ENCODE data around the gene CATSPERB.
"Not testable (repeated sequence)": the region's sequence is repeated elsewhere in the genome, so short reads cannot be mapped to it uniquely, and the experiment has no call there.

The CATSPERB gene

DNA sequence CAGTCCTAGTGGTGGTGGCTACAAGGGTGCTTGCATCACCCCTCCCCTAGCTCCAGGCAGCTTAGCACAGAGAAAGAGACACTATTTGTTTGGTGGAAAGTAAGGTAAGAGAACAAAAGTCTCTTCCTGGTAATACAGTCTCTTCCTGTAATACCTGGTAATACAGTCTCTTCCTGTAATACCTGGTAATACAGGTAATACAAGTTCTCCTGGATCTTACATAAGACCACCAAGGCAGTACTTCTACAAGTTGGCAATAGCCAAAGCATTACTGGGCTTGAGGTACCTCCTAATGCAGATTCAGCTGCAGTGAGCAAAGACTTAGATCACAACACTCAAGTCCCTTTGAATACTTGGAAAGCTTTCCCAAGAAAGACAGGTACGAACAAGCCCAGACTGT, 77.0 kb downstream of the CATSPERB start:
- DNase-seq = no peak

GRCh38 chr14:91653451-91653850, 78.4 kb downstream of the CATSPERB start:
- DNase-seq = no peak

GRCh38 chr14:91649930-91650329, 82.0 kb downstream of the CATSPERB start:
- peak; percentile 26 for DNase-seq

- no peak for DNase-seq
Observed at GRCh38 chr14:91647856-91648255, 84.0 kb downstream of the CATSPERB start.

GRCh38 chr14:91636604-91637003, 95.3 kb downstream of the CATSPERB start:
- DNase-seq = no peak

DNA sequence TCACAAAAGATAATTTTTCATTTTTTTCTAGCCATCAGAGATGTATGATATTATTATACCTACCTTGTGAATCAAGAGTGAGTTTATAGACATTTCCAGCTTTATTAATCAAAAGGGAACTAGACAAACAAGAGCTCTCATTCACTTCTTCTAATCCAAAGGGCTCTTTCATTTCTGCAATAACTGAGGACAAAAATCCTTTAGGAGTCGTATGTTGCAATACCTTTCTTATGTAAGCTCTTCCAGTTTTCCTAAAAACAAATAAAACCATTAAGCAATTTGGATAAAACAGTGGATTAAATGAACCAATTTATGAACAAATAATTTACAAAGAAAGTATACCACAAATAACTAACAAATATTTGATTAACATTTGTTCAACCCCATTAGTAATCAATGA, 107.1 kb downstream of the CATSPERB start:
- DNase-seq = no peak

GRCh38 chr14:91614187-91614586, 117.7 kb downstream of the CATSPERB start:
- DNase-seq = peak; percentile 10

DNA sequence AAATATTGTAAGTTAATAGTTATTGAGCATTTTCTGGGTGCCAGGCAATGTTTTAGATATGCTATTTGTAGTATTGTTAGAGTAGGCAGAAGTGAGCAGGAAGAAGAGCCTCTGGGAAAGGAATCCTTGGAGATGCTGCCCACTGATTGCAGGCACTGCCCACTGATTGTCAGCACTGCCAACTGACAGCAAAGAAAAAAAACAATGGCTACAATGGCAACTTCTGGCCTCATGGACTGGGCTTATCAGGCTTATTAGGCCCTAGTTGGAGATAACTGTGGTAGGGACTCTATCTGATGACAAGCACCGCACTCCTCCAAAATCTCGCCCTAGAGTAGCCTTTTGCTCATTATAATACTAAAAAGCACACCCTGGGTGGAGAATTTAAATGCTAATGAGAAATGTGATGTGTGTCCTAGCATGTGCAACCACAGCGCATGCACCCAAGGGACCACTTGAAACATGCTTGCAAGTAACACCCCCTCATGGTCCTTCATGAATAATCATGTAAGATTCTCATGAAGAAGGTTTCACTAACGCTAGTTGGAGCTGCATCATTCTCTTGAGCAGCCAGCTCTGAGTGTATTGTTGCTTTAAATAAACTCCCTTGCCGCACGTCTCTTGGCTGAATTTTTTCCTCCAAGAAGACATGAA, 118.3 kb downstream of the CATSPERB start:
- no peak for DNase-seq

DNA sequence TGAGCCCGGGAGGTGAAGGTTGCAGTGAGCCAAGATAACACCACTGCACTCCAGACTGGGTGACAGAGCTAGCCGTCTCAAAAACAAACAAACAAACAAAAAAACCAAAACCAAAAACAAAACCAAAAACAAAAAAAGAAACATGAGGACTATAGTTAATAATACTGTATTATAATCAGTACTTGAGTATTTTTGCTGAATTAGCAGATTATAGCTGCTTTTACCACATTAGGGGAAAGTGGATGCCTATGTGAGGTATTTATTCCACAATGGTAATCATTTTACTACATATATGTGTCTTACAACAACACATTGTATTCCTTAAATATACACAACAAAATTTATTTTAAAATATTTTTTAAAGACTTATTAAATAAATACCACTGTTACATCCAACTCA, 120.4 kb downstream of the CATSPERB start:
- DNase-seq = no peak

DNA sequence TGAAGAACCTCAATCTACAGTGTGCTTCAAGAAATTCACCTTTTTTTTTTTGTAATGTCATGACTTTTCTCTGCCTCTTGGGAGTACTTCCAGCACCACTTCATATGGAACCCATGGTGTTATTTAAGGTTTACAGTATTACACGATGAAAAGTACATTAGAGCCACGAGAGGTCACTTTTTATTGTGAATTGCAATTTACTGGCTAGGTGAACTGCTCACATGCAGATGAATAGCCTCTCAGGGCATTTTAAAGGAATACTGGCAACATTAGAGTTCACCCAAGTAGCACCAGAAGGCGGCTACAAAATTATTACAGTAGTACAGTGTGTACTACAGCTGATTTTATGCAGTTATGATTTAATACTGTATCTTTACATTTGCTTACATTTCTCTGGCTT, 122.7 kb downstream of the CATSPERB start:
- DNase-seq = no peak

DNA sequence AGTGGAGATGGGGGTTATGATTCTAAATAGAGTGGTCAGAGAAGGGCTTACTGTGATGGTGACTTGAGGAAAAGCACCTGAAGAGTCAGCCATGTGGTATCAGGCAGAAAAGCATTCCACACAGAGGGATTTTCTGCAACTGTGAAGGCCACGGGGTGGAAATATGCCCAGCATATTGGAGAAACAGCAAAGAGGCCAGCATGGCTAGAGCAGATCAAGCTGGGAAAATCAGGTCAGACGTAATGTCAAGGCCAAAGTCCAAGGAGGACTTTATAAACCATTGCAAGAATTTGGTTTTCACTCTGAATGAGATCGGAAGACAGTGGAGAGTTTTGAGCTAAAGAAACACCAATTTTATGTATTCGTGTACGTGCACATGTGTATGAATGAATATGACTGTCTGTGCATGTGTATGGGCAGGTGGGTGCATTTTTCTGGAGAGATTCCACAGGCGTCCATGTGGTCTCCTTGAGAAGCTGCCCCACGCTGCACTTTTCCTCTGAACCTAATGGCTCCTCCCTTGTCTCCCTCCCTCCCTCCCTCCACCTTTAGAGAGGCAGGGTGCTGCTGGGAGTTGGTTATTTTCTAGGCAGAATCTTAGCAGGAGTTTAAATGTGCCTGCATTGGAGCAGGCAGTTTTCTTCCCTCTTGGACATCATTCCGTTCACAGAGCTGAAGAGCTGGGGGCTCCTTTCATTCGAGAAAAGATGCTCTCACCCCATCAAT, 124.4 kb downstream of the CATSPERB start:
- no peak for DNase-seq

GRCh38 chr14:91606851-91607250, 125.0 kb downstream of the CATSPERB start:
- no peak for DNase-seq

GRCh38 chr14:91604611-91605010, 127.3 kb downstream of the CATSPERB start:
- not testable (repeated sequence) for DNase-seq

DNA sequence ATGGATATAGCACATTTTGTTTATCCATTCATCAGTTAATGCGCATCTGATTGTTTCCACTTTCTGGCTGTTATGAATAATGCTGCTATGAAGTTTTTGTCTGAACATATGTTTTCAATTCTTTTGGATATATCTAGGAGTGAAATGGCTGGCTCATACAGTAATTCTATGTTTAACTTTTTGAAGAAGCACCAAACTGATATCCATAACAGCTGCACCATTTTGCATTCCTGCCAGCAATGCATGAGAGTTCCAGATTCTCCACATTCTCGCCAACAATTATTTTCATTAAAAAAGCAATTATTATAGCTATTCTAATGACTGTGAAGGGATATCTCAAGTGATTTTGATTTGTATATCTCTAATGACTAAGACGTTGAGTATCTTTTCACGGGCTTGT, 131.9 kb downstream of the CATSPERB start:
- DNase-seq = no peak

- no peak for DNase-seq
Observed at GRCh38 chr14:91595736-91596135, 136.2 kb downstream of the CATSPERB start.

DNA sequence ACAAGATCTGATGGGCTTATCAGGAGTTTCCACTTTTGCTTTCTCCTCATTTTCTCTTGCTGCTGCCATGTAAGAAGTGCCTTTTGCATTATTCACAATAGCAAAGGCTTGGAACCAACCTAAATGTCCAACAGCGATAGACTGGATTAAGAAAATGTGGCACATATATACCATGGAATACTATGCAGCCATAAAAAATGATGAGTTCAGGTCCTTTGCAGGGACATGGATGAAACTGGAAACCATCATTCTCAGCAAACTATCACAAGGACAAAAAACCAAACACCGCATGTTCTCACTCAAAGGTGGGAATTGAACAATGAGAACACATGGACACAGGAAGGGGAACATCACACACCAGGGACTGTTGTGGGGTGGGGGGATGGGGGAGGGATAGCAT, 137.9 kb downstream of the CATSPERB start:
- not testable (repeated sequence) for DNase-seq

- DNase-seq = no peak
Observed at GRCh38 chr14:91586410-91586809, 145.5 kb downstream of the CATSPERB start.

DNA sequence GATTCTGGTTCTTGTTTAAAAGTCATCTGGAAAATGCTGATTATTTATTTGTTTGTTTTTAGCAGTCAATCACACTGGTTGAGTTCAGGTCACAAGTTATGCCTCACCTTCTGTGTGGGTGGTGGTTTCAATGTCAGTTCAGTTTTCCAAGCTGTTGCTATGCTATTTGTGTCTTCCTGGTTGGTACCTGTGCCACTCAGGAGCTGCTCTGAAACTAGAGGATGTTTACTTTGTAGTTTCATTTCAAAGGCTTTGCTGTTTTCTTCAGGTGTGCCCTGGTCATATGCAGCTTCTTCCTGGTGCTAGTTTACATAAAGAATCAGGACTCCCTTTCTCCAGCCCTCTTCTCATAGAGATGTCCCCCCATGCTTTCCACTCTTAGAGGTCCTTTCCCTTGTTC, 146.0 kb downstream of the CATSPERB start:
- no peak for DNase-seq

- no peak for DNase-seq
Observed at GRCh38 chr14:91582761-91583160, 149.1 kb downstream of the CATSPERB start.

DNA sequence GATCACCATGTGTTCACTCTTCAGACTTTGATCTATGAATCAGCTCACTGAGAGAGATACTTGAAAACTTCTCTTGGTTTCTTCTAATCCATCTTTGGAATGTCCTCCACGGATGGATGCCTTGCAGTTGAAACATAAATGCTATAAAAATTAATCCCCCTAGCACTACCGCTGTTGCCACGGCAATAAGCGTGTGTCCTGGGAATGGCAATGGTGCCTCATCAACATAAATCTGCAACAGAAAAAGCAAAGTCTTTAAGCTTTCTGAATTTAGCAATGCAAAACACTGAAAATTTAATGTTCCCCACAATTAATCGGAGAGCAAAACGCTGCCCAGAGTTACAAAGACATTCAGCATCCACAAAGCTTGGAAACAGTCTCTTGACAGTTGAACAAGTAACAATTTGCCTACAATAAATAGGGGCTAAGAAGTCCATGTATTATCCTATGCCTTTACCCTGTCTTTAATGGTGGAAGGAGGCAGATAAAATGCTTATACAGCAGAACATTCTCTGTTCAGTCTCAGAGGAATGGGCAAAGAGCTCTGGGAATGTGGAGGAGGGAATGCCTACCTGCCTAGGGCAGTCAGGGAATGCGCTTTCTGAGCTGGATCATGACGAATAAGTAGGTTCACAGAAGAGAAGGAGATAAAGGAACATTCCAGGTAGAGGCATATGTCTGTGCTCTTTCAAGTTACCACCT, 150.9 kb downstream of the CATSPERB start:
- no peak for DNase-seq

DNA sequence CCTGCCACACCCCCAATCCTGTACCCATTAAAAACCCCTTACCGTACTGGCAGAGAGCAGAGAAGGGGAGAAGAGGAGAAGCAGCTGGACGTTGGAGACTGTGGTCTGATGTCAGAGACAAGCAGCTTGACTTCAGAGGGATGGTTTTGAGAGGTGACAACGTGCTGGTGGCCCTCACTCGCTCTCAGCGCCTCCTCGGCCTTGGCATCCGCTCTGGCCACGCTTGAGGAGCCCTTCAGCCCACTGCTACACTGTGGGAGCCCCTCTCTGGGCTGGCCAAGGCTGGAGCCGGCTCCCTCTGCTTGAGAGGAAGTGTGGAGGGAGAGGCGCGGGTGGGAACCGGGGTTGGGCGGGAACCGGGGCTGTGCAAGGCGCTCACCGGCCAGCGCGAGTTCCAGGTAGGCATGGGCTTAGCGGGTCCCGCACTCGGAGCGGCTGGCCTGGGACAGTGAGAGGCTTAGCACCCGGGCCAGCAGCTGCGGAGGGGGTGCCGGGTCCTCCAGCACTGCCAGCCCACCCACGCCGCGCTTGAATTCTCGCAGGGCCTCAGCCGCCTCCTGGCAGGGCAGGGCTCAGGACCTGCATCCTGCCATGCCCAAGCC, 154.2 kb downstream of the CATSPERB start:
- no peak for DNase-seq

- no peak for DNase-seq
Observed at GRCh38 chr14:91575469-91576208, 156.2 kb downstream of the CATSPERB start.
